GM13977 (cell line): ENCODE data around the gene CPE.

Source experiments
- DNase-seq: peaks from one replicate; pipeline ENCODE4 v3.0.0; 2012; ENCODE audit warnings: low spot score
- in situ Hi-C: fragments of 300-500 bp; cut with MboI; formaldehyde crosslinking; loops from one replicate; pipeline ENCODE4 v1.12.0; 2022; ENCODE audit warnings: low sequenced_read_pairs, low pct_unique_long_range_greater_than_20kb, mixed read lengths, inconsistent platforms; ENCODE audit not compliant: unreplicated experiment
- TF ChIP-seq, protein P1 (sequence below): IDR thresholded peaks from 2 replicates; pipeline ENCODE4 v1.5.1; 2012; ENCODE audit warnings: mild to moderate bottlenecking, control low read depth; ENCODE audit not compliant: insufficient read depth; ENCODE audit errors: extremely low read depth, missing control alignments

The CPE gene

DNA sequence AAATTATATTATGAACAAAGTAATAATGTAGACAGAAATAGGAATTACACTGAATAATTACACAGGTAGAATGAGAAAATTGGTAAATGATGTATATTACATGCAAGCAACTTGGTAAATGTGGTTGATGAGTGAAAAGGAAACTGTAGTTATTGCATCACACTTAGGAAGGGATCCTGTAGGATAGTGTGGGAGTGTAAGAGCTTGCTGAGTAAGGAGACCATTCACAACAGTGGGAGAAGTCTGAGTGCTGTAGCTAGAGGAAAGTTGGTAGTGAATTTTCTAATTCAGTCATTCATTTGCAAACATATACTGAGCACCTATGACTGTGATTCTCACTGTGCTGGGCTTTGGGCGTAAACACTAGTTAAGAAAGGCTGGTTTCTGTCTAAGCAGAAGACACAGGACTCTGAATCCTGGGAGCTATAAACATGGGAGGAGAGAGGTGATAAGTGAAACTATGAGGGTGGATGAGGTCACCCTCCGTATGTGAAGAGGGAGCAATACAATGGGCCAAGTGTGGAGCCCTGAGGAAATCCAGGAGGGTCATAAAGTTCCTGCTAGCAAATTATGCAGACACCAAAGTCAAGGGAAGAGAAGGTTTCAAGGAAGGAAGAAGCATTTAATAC, 14.2 kb upstream of the CPE start:
- in situ Hi-C loops, result no loop called here
- DNase-seq, result no peak

DNA sequence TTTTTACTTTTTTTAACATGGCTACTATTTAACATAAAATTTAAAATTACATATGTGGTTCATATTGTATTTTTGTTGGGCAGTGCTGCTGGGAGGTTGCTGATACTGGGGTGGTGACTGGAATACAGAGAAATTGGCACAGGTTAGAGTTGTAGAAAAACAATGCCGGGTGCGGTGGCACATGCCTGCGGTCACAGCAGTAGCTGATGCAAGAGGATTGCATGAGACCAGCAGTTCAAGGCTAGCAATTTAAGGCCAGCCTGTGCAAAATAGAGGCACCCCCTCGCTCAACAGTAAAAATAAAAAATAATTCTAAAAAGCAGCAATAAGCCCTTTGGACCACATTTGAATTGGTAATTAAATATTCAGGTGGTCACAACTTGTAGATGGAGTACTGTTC, 11.8 kb upstream of the CPE start:
- TF ChIP-seq, protein P1, sequence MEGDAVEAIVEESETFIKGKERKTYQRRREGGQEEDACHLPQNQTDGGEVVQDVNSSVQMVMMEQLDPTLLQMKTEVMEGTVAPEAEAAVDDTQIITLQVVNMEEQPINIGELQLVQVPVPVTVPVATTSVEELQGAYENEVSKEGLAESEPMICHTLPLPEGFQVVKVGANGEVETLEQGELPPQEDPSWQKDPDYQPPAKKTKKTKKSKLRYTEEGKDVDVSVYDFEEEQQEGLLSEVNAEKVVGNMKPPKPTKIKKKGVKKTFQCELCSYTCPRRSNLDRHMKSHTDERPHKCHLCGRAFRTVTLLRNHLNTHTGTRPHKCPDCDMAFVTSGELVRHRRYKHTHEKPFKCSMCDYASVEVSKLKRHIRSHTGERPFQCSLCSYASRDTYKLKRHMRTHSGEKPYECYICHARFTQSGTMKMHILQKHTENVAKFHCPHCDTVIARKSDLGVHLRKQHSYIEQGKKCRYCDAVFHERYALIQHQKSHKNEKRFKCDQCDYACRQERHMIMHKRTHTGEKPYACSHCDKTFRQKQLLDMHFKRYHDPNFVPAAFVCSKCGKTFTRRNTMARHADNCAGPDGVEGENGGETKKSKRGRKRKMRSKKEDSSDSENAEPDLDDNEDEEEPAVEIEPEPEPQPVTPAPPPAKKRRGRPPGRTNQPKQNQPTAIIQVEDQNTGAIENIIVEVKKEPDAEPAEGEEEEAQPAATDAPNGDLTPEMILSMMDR, result no peak
- in situ Hi-C loops, result no loop called here
- DNase-seq, result no peak

More for the DNA sequence above, 14.2 kb upstream of the CPE start:
- TF ChIP-seq, protein P1, result no peak

DNA sequence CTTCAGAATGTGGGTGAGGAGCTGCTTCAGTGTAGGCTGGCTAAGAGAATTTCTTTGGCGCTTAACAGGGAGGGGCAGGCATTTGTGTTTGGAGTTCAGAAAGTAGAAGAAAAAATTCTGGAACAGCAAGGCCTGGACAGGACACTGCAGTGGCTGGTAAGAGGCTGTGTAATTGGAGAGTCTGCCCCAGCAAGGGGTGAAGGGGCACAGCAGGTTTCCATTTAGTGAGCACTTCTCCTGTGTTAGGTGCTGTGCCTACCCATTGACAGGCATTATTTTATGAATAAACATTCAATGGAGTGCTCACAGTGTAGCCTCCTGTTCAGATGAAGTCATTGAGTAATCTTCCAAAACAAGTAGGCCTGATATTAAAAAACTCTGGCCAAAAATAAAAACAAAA, 10.7 kb upstream of the CPE start:
- DNase-seq, result no peak
- TF ChIP-seq, protein P1, result no peak
- in situ Hi-C loops, result no loop called here

DNA sequence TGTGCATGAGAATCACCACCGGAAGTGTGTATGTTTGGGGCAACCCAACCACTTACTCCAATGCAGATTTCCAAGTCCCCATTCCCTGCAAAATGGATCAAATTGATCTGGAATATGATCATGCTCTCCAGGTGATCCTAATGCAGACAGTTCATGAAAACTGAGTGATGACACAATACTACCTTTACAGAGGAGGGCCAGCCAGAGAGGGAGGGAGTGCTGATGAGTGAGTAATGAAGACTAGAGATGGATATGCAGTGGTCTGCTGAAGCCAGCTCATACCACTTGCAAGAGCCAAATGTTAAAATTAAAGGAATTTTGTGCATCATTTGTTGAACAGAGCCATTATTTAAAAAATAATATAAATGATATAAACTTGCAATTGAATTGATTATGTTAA, 10.2 kb upstream of the CPE start:
- in situ Hi-C loops, result no loop called here
- TF ChIP-seq, protein P1, result no peak
- no peak for DNase-seq

DNA sequence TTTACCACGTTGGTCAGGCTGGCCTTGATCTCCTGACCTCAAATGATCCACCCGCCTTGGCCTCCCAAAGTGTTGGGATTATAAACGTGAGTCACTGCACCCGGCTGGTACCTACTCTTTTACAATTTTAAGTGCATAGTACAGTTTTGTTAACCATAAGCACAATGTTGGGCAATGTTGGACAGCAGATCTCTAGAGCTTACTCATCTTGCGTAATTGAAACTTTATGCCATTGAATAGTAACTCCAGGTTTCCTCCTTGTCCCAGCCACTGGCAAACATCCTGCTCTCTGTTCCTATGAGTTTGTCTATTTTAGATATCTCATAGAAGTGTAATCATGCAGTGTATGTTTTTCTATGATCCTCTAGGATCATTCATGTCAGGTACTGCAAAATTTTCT, 9.3 kb upstream of the CPE start:
- in situ Hi-C loops, result no loop called here
- no peak for DNase-seq
- TF ChIP-seq, protein P1, result no peak

DNA sequence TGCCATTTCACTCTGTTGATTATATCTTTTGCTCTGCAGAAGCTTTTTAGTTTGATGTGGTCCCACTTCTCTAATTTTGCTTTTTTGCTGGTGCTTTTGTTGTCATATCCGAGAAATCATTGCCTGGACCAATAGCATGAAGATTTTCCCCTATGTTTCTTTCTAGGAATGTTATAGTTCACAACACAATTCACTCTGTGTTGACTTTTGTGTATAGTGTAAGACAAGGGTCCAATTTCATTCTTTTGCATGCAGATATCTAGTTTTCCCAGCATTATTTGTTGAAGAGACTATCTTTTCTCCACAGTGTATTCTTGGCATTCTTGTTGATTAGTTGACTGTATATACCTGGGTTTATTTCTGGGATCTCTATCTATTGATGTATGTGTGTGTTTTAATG, 8.3 kb upstream of the CPE start:
- no peak for DNase-seq
- TF ChIP-seq, protein P1, result no peak
- in situ Hi-C loops, result no loop called here
